Astrocyte (in vitro differentiated cells and primary cell): ENCODE data around the gene CCSER1.

Experiments
- EZH2 ChIP-seq: IDR thresholded peaks from 2 replicates; pipeline ENCODE4 v1.6.1; 2012; ENCODE audit warnings: mild to moderate bottlenecking, low read length, inconsistent platforms; ENCODE audit not compliant: insufficient read depth
- TF ChIP-seq, protein P1 (sequence below): IDR thresholded peaks from 2 replicates; pipeline ENCODE4 v1.5.1; 2011; ENCODE audit warnings: low read depth, mild to moderate bottlenecking, inconsistent platforms, low read length, moderate library complexity; ENCODE audit not compliant: insufficient read depth

DNA sequence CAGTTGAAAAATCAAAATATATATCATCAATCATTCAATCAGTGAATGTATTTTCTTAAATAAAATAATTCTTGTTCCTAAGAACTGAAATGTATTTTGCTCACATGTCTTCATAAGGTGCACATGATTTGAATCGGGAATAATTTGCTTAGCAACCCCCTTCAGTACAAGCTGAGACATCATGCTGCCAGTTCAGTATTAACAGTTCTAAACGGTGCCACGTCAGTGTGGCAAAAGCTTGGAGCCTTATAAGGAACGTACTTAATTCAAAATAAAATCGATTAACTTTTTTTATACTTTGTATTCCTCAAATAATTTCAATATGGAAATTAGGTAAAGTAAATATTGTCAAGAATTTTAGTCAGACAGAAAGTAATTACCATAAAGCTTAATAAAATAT lies 287.9 kb downstream of the CCSER1 start:
- TF ChIP-seq, protein P1, sequence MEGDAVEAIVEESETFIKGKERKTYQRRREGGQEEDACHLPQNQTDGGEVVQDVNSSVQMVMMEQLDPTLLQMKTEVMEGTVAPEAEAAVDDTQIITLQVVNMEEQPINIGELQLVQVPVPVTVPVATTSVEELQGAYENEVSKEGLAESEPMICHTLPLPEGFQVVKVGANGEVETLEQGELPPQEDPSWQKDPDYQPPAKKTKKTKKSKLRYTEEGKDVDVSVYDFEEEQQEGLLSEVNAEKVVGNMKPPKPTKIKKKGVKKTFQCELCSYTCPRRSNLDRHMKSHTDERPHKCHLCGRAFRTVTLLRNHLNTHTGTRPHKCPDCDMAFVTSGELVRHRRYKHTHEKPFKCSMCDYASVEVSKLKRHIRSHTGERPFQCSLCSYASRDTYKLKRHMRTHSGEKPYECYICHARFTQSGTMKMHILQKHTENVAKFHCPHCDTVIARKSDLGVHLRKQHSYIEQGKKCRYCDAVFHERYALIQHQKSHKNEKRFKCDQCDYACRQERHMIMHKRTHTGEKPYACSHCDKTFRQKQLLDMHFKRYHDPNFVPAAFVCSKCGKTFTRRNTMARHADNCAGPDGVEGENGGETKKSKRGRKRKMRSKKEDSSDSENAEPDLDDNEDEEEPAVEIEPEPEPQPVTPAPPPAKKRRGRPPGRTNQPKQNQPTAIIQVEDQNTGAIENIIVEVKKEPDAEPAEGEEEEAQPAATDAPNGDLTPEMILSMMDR = no peak
- no peak for TF ChIP-seq EZH2
